Peyer's patch (tissue), 4 donors: ENCODE measurements around the gene MBNL3. TPM values are rescaled to one million over a fixed set of nuclear protein-coding genes. Genes with fewer than 3 reads are reported as not detected.

Experiments
- DNase-seq, 3 donors: peaks; one replicate each; pipeline ENCODE4 v3.0.0-alpha.2; 2017 to 2019
- H3K27ac ChIP-seq, 4 donors: fragments of 200-600 bp; sonication (generic); one replicate each; pipeline ENCODE4 v1.5.1; 2016 to 2019
- H3K27me3 ChIP-seq, 2 donors: fragments of 200-600 bp; sonication (generic); one replicate each; pipeline ENCODE4 v1.5.1; 2019
- H3K36me3 ChIP-seq, 3 donors: fragments of 200-600 bp; sonication (generic); one replicate each; pipeline ENCODE4 v1.5.1; 2016 to 2019
- H3K4me1 ChIP-seq, 4 donors: fragments of 200-600 bp; sonication (generic); one replicate each; pipeline ENCODE4 v1.5.1; 2016 to 2019
- H3K4me3 ChIP-seq, 4 donors: fragments of 200-600 bp; sonication (generic); 1 replicate in 3 of 4; 2 replicates in 1 of 4; pipeline ENCODE4 v1.5.1; 2016 to 2019; ENCODE audit warnings: mild to moderate bottlenecking in 1 of 4
- H3K9me3 ChIP-seq, 4 donors: fragments of 200-600 bp; sonication (generic); one replicate each; pipeline ENCODE4 v1.5.1; 2016 to 2019; ENCODE audit warnings: mild to moderate bottlenecking in 1 of 4
- CTCF ChIP-seq, 6 experiments: fragments of 450-650 bp in 4 of 6; fragments of 200-600 bp in 2 of 6; sonication (generic) in 1 of 6; IDR thresholded peaks; one replicate each; pipeline ENCODE4 v1.5.1; 2017 to 2019; ENCODE audit warnings: antibody characterized with exemption in 6 of 6, mild to moderate bottlenecking in 3 of 6, moderate library complexity in 1 of 6
- POLR2A ChIP-seq, 2 donors: fragments of 450-650 bp; IDR thresholded peaks; one replicate each; pipeline ENCODE4 v1.5.1; 2017; ENCODE audit warnings: antibody characterized with exemption in 2 of 2, mild to moderate bottlenecking in 2 of 2, moderate library complexity in 2 of 2
- total RNA-seq, 4 donors: library from RNA; depleted of rRNA; stranded (reverse); fragments of >200 nt; gene quantifications; one replicate each; pipeline ENCODE4 v1.1.0, GENCODE V29; 2016

Gene MBNL3
- total RNA-seq, 4 donors from 2014 or later, result 19.8 to 27.9 (median 24.1) TPM

GRCh38 chrX:132367314-132367713 lies 121.5 kb downstream of the MBNL3 start:
- H3K36me3 ChIP-seq, result no peaks in the 10 kb centered on the region
- DNase-seq, result no peak
- TF ChIP-seq POLR2A (IDR thresholded peaks at IDR 0.05) (no peak), CTCF (IDR thresholded peaks at IDR 0.05) (no peak)
- H3K4me3 ChIP-seq, result no peak overlapping the region
- H3K27me3 ChIP-seq, result no peaks in the 10 kb centered on the region
- H3K4me1 ChIP-seq, result no peaks in the 10 kb centered on the region
- no peaks in the 10 kb centered on the region for H3K9me3 ChIP-seq
- no peak overlapping the region for H3K27ac ChIP-seq

GRCh38 chrX:132365490-132365889 lies 123.3 kb downstream of the MBNL3 start:
- Histone ChIP-seq H3K36me3 (no peaks in the 10 kb centered on the region), H3K27me3 (no peaks in the 10 kb centered on the region), H3K4me3 (no peak overlapping the region), H3K9me3 (no peaks in the 10 kb centered on the region), H3K4me1 (no peaks in the 10 kb centered on the region), H3K27ac (no peak overlapping the region)
- no peak for TF ChIP-seq CTCF (IDR thresholded peaks at IDR 0.05)
- no peak for TF ChIP-seq POLR2A (IDR thresholded peaks at IDR 0.05)
- no peak for DNase-seq

GRCh38 chrX:132364313-132364712 lies 124.5 kb downstream of the MBNL3 start:
- TF ChIP-seq CTCF (IDR thresholded peaks at IDR 0.05), result no peak
- no peak for TF ChIP-seq POLR2A (IDR thresholded peaks at IDR 0.05)
- Histone ChIP-seq H3K4me3 (no peak overlapping the region), H3K27ac (no peak overlapping the region), H3K4me1 (no peaks in the 10 kb centered on the region), H3K36me3 (no peaks in the 10 kb centered on the region), H3K9me3 (no peaks in the 10 kb centered on the region), H3K27me3 (no peaks in the 10 kb centered on the region)
- DNase-seq, result no peak

GRCh38 chrX:132353430-132353829 lies 135.4 kb downstream of the MBNL3 start:
- TF ChIP-seq CTCF (IDR thresholded peaks at IDR 0.05), result no peak
- no peak for TF ChIP-seq POLR2A (IDR thresholded peaks at IDR 0.05)
- H3K4me1 ChIP-seq, result no peaks in the 10 kb centered on the region
- H3K9me3 ChIP-seq, result no peaks in the 10 kb centered on the region
- no peak for DNase-seq
- no peak overlapping the region for H3K4me3 ChIP-seq
- H3K27ac ChIP-seq, result no peak overlapping the region
- H3K36me3 ChIP-seq, result no peaks in the 10 kb centered on the region
- H3K27me3 ChIP-seq, result no peaks in the 10 kb centered on the region

- no peak for DNase-seq
- TF ChIP-seq POLR2A (IDR thresholded peaks at IDR 0.05), result no peak
- no peak for TF ChIP-seq CTCF (IDR thresholded peaks at IDR 0.05)
- no peak overlapping the region for H3K27ac ChIP-seq
- no peak overlapping the region for H3K4me3 ChIP-seq
- no peaks in the 10 kb centered on the region for H3K27me3 ChIP-seq
- no peaks in the 10 kb centered on the region for H3K36me3 ChIP-seq
- H3K9me3 ChIP-seq, result no peaks in the 10 kb centered on the region
- no peaks in the 10 kb centered on the region for H3K4me1 ChIP-seq
These were observed 152.7 kb downstream of the MBNL3 start for GRCh38 chrX:132336172-132336571.

- Histone ChIP-seq H3K27ac (no peak overlapping the region), H3K4me1 (no peaks in the 10 kb centered on the region), H3K36me3 (no peaks in the 10 kb centered on the region), H3K9me3 (no peaks in the 10 kb centered on the region), H3K4me3 (no peak overlapping the region), H3K27me3 (no peaks in the 10 kb centered on the region)
- DNase-seq, result no peak
- TF ChIP-seq CTCF (IDR thresholded peaks at IDR 0.05) (no peak), POLR2A (IDR thresholded peaks at IDR 0.05) (no peak)
These were observed 155.5 kb downstream of the MBNL3 start for GRCh38 chrX:132333351-132333750.
